Measurements from ENCODE around the gene ACBD3.

Gene ACBD3

DNA sequence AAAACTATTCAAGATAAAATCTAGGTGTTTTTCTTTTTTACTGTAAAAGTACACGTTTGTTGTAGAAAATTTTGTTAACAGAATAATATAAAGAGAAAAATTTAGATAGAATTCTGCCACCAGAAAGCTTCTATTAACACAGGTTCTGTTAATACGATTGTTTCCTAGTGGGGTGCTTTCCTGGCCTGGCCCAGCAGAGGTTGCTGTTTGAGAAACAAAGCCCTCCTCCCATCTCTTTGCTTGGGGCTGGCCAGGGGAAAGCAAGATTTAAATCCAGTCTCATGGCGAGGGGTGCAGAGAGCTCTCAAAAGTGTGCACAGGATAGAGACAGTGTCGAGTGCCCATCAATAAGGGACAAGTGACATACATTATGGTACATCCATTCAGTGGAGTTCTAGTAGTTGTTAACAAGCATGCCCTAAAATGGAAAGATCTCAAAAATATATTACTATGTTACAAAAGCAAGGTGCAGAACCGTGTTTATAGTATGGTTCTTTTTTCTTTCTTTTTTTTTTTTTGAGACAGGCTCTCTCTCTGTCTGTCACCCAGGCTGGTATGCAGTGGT, 14.6 kb upstream of the ACBD3 start:
- DNase-seq (ENCODE audit: low read depth in 2 of 2): no peak

DNA sequence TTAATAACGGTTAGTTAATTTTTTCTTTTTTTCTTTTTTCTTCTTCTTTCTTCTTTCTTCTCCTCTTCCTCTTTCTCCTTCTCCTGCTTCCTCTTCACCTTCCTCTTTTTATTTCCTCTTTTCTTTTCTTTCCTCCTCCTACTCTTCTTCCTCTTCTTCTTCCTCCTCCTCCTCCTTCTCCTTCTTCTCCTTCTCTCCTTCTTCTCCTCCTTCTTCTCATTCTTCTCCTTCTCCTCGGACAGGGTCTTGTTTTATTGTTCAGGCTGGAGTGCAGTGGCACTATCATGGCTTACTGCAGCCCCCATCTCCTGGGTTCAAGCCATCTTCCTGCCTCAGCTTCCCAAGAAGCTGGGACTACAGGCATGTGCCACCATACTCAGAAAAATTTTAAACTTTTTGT, 13.4 kb upstream of the ACBD3 start:
- no peak for DNase-seq (ENCODE audit: low read depth in 2 of 2)

GRCh38 chr1:226195144-226195543, 8.6 kb upstream of the ACBD3 start:
- no peak for DNase-seq (ENCODE audit: low read depth in 2 of 2)

GRCh38 chr1:226187380-226187779, 839 bp upstream of the ACBD3 start:
- DNase-seq (ENCODE audit: low read depth in 2 of 2): no peak

DNA sequence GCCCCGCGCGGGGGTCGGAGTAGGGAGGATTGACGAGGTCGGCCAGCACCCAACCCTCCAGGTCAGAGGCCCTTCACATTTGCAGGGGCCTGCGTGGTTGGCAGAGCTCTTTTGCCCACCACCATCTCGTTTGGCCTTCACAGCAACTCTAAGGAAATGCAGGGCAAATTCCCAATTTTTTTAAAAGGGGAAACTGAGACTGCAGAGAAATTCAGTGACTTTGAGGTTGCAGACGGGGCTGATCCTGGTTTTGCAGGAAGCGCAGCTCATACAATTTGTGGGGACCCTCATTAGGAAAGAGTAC, 430 bp upstream of the ACBD3 start:
- no peak for DNase-seq (ENCODE audit: low read depth in 2 of 2)

GRCh38 chr1:226185141-226186036, 1.2 kb downstream of the ACBD3 start:
- no peak for DNase-seq (ENCODE audit: low read depth in 2 of 2)

DNA sequence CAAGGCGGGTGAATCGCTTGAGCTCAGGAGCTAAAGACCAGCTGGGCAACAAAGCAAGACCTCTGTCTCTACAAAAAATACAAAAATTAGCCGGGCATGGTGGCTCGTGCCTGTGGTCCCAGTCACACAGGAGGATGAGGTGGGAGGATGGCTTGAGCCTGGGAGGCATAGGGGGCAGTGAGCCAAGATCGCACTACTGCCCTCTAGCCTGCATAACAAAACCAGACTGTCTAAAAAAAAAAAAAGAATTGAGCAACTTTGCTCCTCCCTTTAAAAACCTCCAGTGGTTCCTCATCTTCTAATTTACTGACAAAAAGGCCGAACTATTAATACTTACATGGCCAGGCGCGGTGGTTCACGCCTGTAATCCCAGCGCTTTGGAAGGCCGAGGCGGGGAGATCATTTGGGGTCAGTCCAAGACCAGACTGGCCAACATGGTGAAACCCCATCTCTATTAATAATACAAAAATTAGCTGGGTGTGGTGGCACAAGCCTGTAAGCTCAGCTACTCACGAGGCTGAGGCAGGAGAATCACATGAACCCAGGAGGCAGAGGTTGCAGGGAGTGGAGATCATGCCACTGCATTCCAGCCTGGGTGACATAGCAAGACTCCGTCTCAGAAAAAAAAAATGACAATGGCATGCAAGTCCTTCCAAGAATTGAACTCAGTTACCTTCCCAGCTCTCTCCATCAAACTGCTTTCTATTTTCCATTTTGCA, 4.4 kb downstream of the ACBD3 start:
- peak in 1 of 2 experiments; percentile 11 for DNase-seq (ENCODE audit: low read depth in 2 of 2)

- no peak for DNase-seq (ENCODE audit: low read depth in 2 of 2)
These were observed 9.7 kb downstream of the ACBD3 start for GRCh38 chr1:226176870-226177269.

DNA sequence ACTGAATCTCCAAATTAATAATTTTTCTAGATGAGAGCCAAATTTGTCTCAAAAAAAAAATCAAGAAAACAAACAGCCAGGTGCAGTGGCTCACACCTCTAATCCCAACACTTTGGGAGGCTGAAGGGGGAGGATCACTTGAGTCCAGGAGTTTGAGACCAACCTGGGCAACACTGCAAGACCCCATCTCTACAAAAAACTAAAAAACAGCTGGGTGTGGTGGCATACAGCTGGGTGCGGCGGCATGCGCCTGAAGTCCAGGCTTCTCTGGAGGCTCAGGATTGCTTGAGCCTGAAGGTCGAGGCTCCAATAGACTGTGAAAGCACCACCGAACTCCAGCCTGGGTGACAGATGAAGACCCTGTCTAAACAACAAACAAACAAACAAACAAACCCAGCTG, 14.0 kb downstream of the ACBD3 start:
- no peak for DNase-seq (ENCODE audit: low read depth in 2 of 2)

GRCh38 chr1:226166341-226166740, 20.2 kb downstream of the ACBD3 start:
- no peak for DNase-seq (ENCODE audit: low read depth in 2 of 2)

GRCh38 chr1:226164154-226164553, 22.4 kb downstream of the ACBD3 start:
- DNase-seq (ENCODE audit: low read depth in 2 of 2): no peak

DNA sequence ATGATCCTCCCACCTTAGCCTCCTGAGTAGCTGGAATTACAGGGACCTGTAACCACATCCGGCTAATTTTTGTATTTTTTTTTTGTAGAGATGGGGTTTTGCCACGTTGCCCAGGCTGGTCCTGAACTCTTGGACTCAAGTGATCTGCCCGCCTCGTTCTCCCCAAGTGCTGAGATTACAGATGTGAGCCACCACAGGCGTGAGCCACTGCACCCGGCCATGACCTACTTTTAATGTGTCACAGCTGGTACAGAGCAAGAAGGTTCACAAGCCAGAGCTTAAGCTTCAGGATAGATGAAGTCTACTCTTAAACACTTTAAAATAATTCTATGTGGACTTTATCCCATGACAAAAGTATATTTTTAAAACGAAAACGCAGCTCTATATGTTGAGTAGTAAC, 23.6 kb downstream of the ACBD3 start:
- DNase-seq (ENCODE audit: low read depth in 2 of 2): no peak

- no peak for DNase-seq (ENCODE audit: low read depth in 2 of 2)
These were observed 27.6 kb downstream of the ACBD3 start for GRCh38 chr1:226158983-226159382.

DNA sequence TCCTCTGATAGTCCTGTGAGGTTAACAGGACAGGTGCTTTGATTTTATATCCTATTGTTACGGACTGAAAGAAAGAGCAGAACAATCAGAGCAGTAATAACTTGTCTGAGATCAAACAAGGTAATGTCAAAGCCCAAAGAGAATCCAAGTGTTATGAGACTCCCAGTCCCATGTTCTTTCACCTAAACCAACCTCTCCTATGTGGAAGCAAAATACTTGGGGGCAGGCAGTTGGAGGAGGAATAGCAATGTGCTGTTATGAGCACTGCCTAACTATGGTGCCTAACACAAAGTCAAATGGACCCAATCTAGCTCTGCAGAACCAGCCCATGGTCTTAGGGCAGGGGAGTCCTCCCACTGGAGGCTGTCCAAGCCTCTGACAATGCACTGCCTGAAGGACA, 28.1 kb downstream of the ACBD3 start:
- no peak for DNase-seq (ENCODE audit: low read depth in 2 of 2)

- no peak for DNase-seq (ENCODE audit: low read depth in 2 of 2)
These were observed 28.7 kb downstream of the ACBD3 start for GRCh38 chr1:226157761-226158316.

GRCh38 chr1:226154593-226154992, 31.9 kb downstream of the ACBD3 start:
- DNase-seq (ENCODE audit: low read depth in 2 of 2): no peak

DNA sequence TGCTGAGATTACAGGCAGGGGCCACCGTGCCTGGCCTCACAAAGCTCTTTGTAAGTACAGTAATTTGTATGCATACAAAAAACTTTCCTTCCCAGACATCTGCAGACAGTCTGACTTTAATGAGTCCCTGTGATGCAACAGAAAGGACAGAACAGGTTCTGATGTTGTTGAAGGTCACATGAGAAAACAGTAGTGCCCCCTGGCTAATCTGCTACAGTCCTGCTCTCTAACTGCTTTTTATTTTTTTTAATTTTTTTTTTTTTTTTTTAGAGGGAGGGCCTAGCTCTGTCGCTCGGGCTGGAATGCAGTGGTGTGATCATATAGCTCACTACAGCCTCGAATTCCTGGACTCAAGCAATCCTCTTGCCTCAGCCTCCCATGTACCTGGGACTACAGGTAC, 36.7 kb downstream of the ACBD3 start:
- no peak for DNase-seq (ENCODE audit: low read depth in 2 of 2)

DNA sequence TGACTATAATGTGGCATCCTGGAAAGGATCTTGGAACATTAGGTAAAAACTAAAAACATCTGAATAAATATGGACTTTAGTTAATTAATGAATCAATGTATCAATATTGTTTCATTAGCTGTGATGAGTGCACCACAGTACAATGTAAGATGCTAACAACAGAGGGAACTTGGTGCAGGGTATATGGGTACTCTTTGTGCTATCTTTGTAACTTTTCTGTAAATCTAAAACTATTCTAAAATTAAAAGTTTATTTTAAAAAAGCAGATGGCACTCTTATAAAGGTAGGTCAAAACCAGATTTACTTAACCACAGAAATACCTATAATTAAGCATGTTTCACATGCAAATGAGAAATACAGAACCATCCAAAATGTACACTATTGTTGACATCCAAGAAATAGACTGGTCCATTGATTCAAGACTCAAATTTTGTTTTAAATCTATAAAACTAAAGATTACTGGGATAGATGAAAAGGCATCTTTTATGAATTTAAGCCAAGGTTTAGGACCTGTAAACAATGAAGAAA, 38.4 kb downstream of the ACBD3 start:
- no peak for DNase-seq (ENCODE audit: low read depth in 2 of 2)

- no peak for DNase-seq (ENCODE audit: low read depth in 2 of 2)
These were observed 42.5 kb downstream of the ACBD3 start for GRCh38 chr1:226144045-226144444.

DNA sequence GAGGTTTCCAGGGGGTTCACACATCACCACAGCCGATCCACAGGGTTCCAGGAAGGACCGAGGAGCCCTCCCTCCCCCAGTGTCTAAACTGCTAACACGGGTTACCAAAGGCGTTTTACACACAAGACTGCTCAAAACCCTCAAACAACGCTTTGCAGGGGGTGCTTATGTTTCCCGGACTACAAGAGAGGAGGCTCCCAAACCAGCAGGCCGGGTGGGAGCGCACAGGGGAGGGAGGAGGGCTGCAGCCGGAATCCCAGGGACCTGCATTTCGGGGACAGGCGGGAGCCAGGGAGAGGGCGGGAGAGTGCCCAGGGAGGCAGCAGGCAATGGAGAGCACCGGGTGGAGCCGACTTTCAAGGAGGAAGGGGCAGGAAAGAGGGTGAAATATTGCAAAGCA, 50.8 kb downstream of the ACBD3 start:
- no peak for DNase-seq (ENCODE audit: low read depth in 2 of 2)

DNA sequence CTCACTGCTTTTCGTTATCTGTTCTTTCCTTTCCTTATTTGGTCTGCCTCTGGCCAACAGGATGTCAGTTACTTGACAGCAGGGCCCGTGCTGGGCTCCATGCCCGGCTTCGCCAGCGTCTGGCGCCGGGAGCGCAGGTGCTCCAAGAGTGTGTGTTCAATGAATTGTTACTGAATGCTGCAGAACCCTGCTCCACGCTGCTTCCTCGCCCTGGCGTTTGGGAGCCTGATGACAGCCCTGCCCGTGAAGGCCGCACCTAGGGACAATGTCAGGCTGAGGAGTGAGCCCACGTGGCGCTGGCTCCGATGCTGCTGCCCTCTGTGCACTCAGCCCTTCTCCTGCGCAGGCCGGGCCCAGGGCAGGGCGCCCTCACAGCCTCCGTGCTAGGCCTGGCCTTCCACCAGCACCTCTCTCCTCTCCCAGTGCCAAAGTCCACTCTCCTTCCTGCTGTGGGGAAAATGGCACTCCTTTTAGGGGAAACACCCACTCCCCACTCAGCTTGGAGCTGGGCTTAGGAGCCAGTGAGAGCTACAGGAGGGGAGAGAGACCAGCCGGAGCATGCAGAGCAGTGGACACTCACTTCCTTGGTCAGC, 51.4 kb downstream of the ACBD3 start:
- DNase-seq (ENCODE audit: low read depth in 2 of 2): no peak

All from fibroblast of skin of left quadriceps (primary cell).